HepG2 (cell line): ENCODE measurements around the gene CAMK2A. TPM values are rescaled to one million over a fixed set of nuclear protein-coding genes. Genes with fewer than 3 reads are reported as not detected.
A peak's percentile ranks its signal among the peaks of the same experiment; 100 is the strongest.

ENCODE experiments used
- ATAC-seq: fragments of 200-7000 bp; cut with Tn5 transposase; 3 replicates; pipeline ENCODE4 v1.9.1; 2020; ENCODE audit warnings: mild to moderate bottlenecking, moderate library complexity
- BruUV-seq: library from RNA; stranded (reverse); fragments of 400-500 nt; replicated peaks from 2 replicates; lab custom pipeline; 2021; lab: Mats Ljungman, UMichigan
- CTCF ChIA-PET: fragments of 300-600 bp; formaldehyde crosslinking; extraction: SDS; loops from one replicate; lab custom pipeline; 2021; ENCODE audit warnings: low total read pairs, inconsistent platforms, low intra/inter-chr PET ratio; lab: Yijun Ruan, JAX
- POLR2A ChIA-PET: fragments of 350-600 bp; sonication (Branson Sonifier 250); formaldehyde crosslinking; loops from one replicate; lab custom pipeline; 2020; ENCODE audit warnings: antibody characterized with exemption, inconsistent platforms; lab: Yijun Ruan, JAX
- DNase-seq: peaks from one replicate; pipeline ENCODE4 v3.0.0-alpha.2; 2015; ENCODE audit warnings: low spot score
- FAIRE-seq: peaks from 3 replicates; lab custom pipeline; 2011; peaks lifted over from hg19 to GRCh38; lab: Jason Lieb, UNC
- H2AFZ ChIP-seq: one replicate; pipeline ENCODE4 v1.6.1; 2011; ENCODE audit warnings: low read length, inconsistent platforms
- H3K27ac ChIP-seq: fragments of 300-600 bp; 3 replicates; pipeline ENCODE4 v1.8.0; 2011; ENCODE audit warnings: mixed run types, mild to moderate bottlenecking, mixed read lengths, low read length, inconsistent platforms; ENCODE audit not compliant: insufficient read depth; ENCODE audit errors: extremely low read length
- H3K27me3 ChIP-seq, 2 experiments: fragments of 200-600 bp in 1 of 2; 2 replicates in 1 of 2; 3 replicates in 1 of 2; pipeline versions ENCODE4 v1.6.0 to v1.8.0; 2011; ENCODE audit warnings: low read length in 2 of 2, mild to moderate bottlenecking in 2 of 2, moderate library complexity in 2 of 2, inconsistent platforms in 1 of 2; ENCODE audit not compliant: insufficient read depth in 2 of 2, control insufficient read depth in 1 of 2
- H3K36me3 ChIP-seq, 2 experiments: fragments of 200-600 bp in 1 of 2; replicated peaks in 1 of 2; 2 replicates in 1 of 2; 3 replicates in 1 of 2; pipeline versions ENCODE4 v1.5.1 to v1.8.0; 2011; ENCODE audit warnings: low read length in 2 of 2, inconsistent platforms in 1 of 2; ENCODE audit not compliant: insufficient read depth in 2 of 2, control insufficient read depth in 1 of 2
- H3K4me1 ChIP-seq: 2 replicates; pipeline ENCODE4 v1.5.1; 2012; ENCODE audit warnings: low read length, inconsistent platforms; ENCODE audit not compliant: insufficient read depth
- H3K4me2 ChIP-seq: 2 replicates; pipeline ENCODE4 v1.6.0; 2011; ENCODE audit warnings: low read depth, low read length, inconsistent platforms
- H3K4me3 ChIP-seq, 3 experiments: fragments of 200-600 bp in 1 of 3; sonication (generic), shearing (Covaris generic) in 1 of 3; replicated peaks in 1 of 3; 2 replicates each; pipeline ENCODE4 v1.5.1; 2011 to 2016; ENCODE audit warnings: low read length in 3 of 3, inconsistent platforms in 2 of 3, low read depth in 2 of 3, mild to moderate bottlenecking in 2 of 3, control low read depth in 1 of 3, mixed read lengths in 1 of 3; ENCODE audit not compliant: insufficient read depth in 1 of 3
- H3K79me2 ChIP-seq: one replicate; pipeline ENCODE4 v1.6.1; 2011; ENCODE audit warnings: low read length, inconsistent platforms; ENCODE audit not compliant: insufficient read depth
- H3K9ac ChIP-seq: 2 replicates; pipeline ENCODE4 v1.6.0; 2011; ENCODE audit warnings: mild to moderate bottlenecking, low read depth, low read length, inconsistent platforms; ENCODE audit not compliant: insufficient read depth
- H3K9me3 ChIP-seq: 2 replicates; pipeline ENCODE4 v1.5.1; 2012; ENCODE audit warnings: mild to moderate bottlenecking, low read length
- H4K20me1 ChIP-seq: 2 replicates; pipeline ENCODE4 v1.6.0; 2011; ENCODE audit warnings: inconsistent platforms, mild to moderate bottlenecking, low read length, moderate library complexity; ENCODE audit not compliant: insufficient read depth
- MXI1 ChIP-seq: IDR thresholded peaks from 3 replicates; pipeline ENCODE4 v1.6.1; 2012; ENCODE audit warnings: low read depth, low read length, inconsistent platforms, borderline replicate concordance
- ZNF629 ChIP-seq: sonication (generic); formaldehyde crosslinking; conservative IDR thresholded peaks from 2 replicates; pipeline ENCODE4 v1.5.0; 2020; ENCODE audit warnings: missing genetic modification reagents
- WGBS: methylation state at CpG from one replicate; pipeline ENCODE4 v1.1.6; 2017; ENCODE audit warnings: low lambda C conversion rate; 5-methylcytosine and 5-hydroxymethylcytosine counted together
- in situ Hi-C: cut with HindIII; loops from 2 replicates; pipeline ENCODE4 v1.10.0; 2017; ENCODE audit warnings: low pct_unique_long_range_greater_than_20kb; ENCODE audit not compliant: extremely low pct_ligation_motif_present
- intact Hi-C: fragments of 100-400 bp; cut with micrococcal nuclease; formaldehyde crosslinking; loops from one replicate; pipeline ENCODE4 v1.10.0; 2022; ENCODE audit not compliant: unreplicated experiment
- polyA plus RNA-seq, 8 experiments: library from polyadenylated mRNA; depleted of rRNA in 3 of 8; stranded (reverse) in 7 of 8; unstranded in 1 of 8; fragments of >200 nt; fragmentation: Illumina TruSeq in 4 of 8; extraction: Trizol in 4 of 8; gene quantifications; 2 replicates each; pipeline versions ENCODE4 v1.2.1 to v1.2.3, GENCODE V29; 2011 to 2016; ENCODE audit warnings: low read depth in 4 of 8, missing spikeins in 1 of 8, mixed read lengths in 1 of 8; ENCODE audit not compliant: insufficient read depth in 1 of 8
- total RNA-seq, 5 experiments: library from RNA; depleted of rRNA; stranded (reverse); fragments of >200 nt; fragmentation: Illumina TruSeq; extraction: Trizol; gene quantifications; 2 replicates each; pipeline ENCODE4 v1.2.3, GENCODE V29; 2016; ENCODE audit warnings: low read depth in 1 of 5
- TF ChIP-seq, protein P1 (sequence below): sonication (generic); formaldehyde crosslinking; IDR thresholded peaks from 2 replicates; pipeline ENCODE4 v1.5.0; 2020; ENCODE audit warnings: mild to moderate bottlenecking, missing genetic modification reagents

Gene CAMK2A
- total and polyA plus RNA-seq, 2 of the 13 experiments (the other 11 are each of a cell fraction or from before 2014, with no cell fraction given): 0.11 TPM; not detected in 1

GRCh38 chr5:150320044-150320613 is 30.6 kb upstream of the CAMK2A start (continued):
- TF ChIP-seq, protein P1, sequence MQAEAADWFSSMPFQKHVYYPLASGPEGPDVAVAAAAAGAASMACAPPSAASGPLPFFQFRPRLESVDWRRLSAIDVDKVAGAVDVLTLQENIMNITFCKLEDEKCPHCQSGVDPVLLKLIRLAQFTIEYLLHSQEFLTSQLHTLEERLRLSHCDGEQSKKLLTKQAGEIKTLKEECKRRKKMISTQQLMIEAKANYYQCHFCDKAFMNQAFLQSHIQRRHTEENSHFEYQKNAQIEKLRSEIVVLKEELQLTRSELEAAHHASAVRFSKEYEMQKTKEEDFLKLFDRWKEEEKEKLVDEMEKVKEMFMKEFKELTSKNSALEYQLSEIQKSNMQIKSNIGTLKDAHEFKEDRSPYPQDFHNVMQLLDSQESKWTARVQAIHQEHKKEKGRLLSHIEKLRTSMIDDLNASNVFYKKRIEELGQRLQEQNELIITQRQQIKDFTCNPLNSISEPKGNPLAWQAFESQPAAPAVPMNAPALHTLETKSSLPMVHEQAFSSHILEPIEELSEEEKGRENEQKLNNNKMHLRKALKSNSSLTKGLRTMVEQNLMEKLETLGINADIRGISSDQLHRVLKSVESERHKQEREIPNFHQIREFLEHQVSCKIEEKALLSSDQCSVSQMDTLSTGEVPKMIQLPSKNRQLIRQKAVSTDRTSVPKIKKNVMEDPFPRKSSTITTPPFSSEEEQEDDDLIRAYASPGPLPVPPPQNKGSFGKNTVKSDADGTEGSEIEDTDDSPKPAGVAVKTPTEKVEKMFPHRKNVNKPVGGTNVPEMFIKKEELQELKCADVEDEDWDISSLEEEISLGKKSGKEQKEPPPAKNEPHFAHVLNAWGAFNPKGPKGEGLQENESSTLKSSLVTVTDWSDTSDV (CRISPR knock-in tag): no peak

DNA sequence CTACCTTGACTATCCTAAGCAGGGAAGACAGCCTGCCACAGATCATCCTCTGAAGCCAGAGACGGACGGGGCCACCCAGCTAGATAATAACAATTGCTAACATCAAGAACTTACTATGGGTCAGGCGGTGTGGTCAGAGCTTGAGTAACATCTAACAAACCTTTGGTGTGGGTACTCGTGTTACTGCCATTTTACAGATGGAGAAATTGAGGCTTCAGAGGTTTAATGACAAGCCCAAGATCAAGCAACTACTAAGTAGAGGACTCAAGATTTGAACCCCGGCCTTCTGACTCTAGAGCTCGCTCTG is 29.9 kb upstream of the CAMK2A start:
- ChIA-PET POLR2A (no interaction called here), CTCF (no interaction called here)
- DNase-seq (no peak), ATAC-seq (no peak), FAIRE-seq (no peak)
- Histone ChIP-seq H3K9me3 (no peaks in the 10 kb centered on the region), H3K4me1 (peaks cover 54% of the 10 kb centered on the region), H3K36me3 (no peaks in the 10 kb centered on the region), H3K4me3 (no peak overlapping the region), H3K9ac (no peak overlapping the region), H4K20me1 (no peaks in the 10 kb centered on the region), H3K27me3 (no peaks in the 10 kb centered on the region), H3K79me2 (no peaks in the 10 kb centered on the region), H3K4me2 (no peak overlapping the region), H2AFZ (no peak overlapping the region), H3K27ac (no peak overlapping the region)
- intact Hi-C loops: no loop called here
- no TSS peak for BruUV-seq
- TF ChIP-seq MXI1: no peak
- peak; percentile 32; the same call in 1 of the 2 replicates for TF ChIP-seq ZNF629 (CRISPR knock-in tag)
- WGBS: 87% methylated on average over 6 of the region's 6 CpGs
- in situ Hi-C loops: no loop called here
